K562 (cell line): ENCODE measurements around the gene PCYT1A.

Experiments
- ARID4B ChIP-seq: sonication (generic); formaldehyde crosslinking; IDR thresholded peaks from 2 replicates; pipeline ENCODE4 v1.8.0; 2022; ENCODE audit warnings: mild to moderate bottlenecking, missing genetic modification reagents
- BCOR ChIP-seq: fragments of 450-650 bp; IDR thresholded peaks from 2 replicates; pipeline ENCODE4 v1.6.1; 2016
- BRD4 ChIP-seq: fragments of 200-600 bp; sonication (generic); IDR thresholded peaks from 2 replicates; pipeline ENCODE4 v1.6.1; 2017; ENCODE audit warnings: inconsistent platforms
- CHD4 ChIP-seq: fragments of 200-600 bp; sonication (generic); IDR thresholded peaks from 3 replicates; pipeline ENCODE4 v1.6.1; 2012; ENCODE audit warnings: low read depth, mild to moderate bottlenecking, mixed read lengths, low read length, inconsistent platforms; ENCODE audit not compliant: insufficient read depth, insufficient replicate concordance, poor library complexity, severe bottlenecking
- ERF ChIP-seq: fragments of 450-650 bp; formaldehyde crosslinking; IDR thresholded peaks from 2 replicates; pipeline ENCODE4 v1.4.0; 2020; ENCODE audit warnings: mild to moderate bottlenecking, mixed read lengths
- FOXM1 ChIP-seq, 2 experiments: fragments of 450-650 bp in 1 of 2; sonication (generic) in 1 of 2; formaldehyde crosslinking in 1 of 2; IDR thresholded peaks; 2 replicates each; pipeline versions ENCODE4 v1.6.1 to v1.9.0; 2017 to 2022; ENCODE audit warnings: low read depth in 2 of 2, mild to moderate bottlenecking in 2 of 2, missing genetic modification reagents in 1 of 2, moderate library complexity in 1 of 2
- HDAC3 ChIP-seq: fragments of 450-650 bp; IDR thresholded peaks from 2 replicates; pipeline ENCODE4 v1.6.1; 2018; ENCODE audit warnings: borderline replicate concordance, mild to moderate bottlenecking, moderate library complexity; ENCODE audit not compliant: partially characterized antibody
- NFE2 ChIP-seq: IDR thresholded peaks from 2 replicates; pipeline ENCODE4 v1.6.1; 2014; ENCODE audit warnings: antibody characterized with exemption, low read depth
- PREB ChIP-seq: sonication (generic); formaldehyde crosslinking; IDR thresholded peaks from 2 replicates; pipeline ENCODE4 v1.8.1; 2023; ENCODE audit warnings: mild to moderate bottlenecking, missing genetic modification reagents
- ZMIZ1 ChIP-seq, 2 experiments: fragments of 150-350 bp in 1 of 2; IDR thresholded peaks; 2 replicates each; pipeline ENCODE4 v1.6.1; 2012 to 2016; ENCODE audit warnings: low read depth in 2 of 2, low read length in 2 of 2, mild to moderate bottlenecking in 1 of 2, moderate library complexity in 1 of 2
- ZNF830 ChIP-seq: fragments of 250-450 bp; sonication (Bioruptor Pico); IDR thresholded peaks from 2 replicates; pipeline ENCODE4 v1.5.0; 2021; ENCODE audit warnings: mild to moderate bottlenecking

- TF ChIP-seq ARID4B (CRISPR knock-in tag) (peak; percentile 94), ZMIZ1 (IDR thresholded peaks at IDR 0.05; ENCODE audit: low read depth in 2 of 2, low read length in 2 of 2) (peak in 1 of 2 experiments; percentile 68; a peak in 1 of 4 replicates), BCOR (peak; percentile 81), BRD4 (peak; percentile 95), NFE2 (peak; percentile 94), HDAC3 (no peak), PREB (CRISPR knock-in tag) (no peak), ZNF830 (CRISPR knock-in tag) (no peak), ERF (CRISPR knock-in tag) (no peak), FOXM1 (IDR thresholded peaks at IDR 0.05; ENCODE audit: low read depth) (peak; percentile 39; the same call in 1 of the 2 replicates), FOXM1 (CRISPR knock-in tag; IDR thresholded peaks at IDR 0.05; ENCODE audit: low read depth) (peak; percentile 94), CHD4 (no peak)
Measured at GRCh38 chr3:196287440-196288140, at the start of gene PCYT1A.
